ENCODE results near the gene MMP17. TPM values are rescaled to one million over a fixed set of nuclear protein-coding genes. Genes with fewer than 3 reads are reported as not detected.

MMP17 gene
- total and polyA plus RNA-seq, 12 donors, result 0.28 to 3.7 (median 1.0) TPM; not detected in 1

DNA sequence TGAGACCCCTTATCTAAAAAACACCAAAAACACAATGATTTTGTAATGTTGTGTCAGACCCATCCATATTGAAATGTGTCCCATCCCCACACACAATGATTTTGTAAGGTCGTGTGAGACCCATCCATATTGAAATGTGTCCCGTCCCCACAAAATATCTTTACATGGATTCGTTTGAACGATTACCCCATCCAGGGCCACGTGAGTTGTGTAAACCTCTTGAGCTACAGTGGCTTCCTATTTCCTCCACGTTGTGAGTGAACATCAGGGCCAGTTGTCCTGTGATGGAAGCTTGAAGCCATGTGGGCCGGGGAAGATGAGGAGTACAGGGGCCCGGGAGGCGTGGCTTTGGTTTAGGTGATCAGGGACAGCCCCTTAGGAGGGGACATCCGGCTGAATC lies 39.3 kb downstream of the MMP17 start:
- H3K4me1 ChIP-seq, result peaks cover 0 to 15% (median 0%) of the 10 kb centered on the region in 9 donors
- no peaks in the 10 kb centered on the region for H3K9me3 ChIP-seq
- peaks cover 0 to 7% (median 0%) of the 10 kb centered on the region in 7 donors for H3K27me3 ChIP-seq
- no peak for TF ChIP-seq CTCF (IDR thresholded peaks at IDR 0.05)
- H3K36me3 ChIP-seq, result no peaks in the 10 kb centered on the region
- no peak for DNase-seq
- 86 to 89% methylated on average over 10 of the region's 10 CpGs for WGBS, 2 donors
- ATAC-seq, result no peak
- no peak overlapping the region for H3K27ac ChIP-seq
- intact Hi-C loops (cut with DNase I), result no loop called here
- H3K4me3 ChIP-seq, result no peak overlapping the region

DNA sequence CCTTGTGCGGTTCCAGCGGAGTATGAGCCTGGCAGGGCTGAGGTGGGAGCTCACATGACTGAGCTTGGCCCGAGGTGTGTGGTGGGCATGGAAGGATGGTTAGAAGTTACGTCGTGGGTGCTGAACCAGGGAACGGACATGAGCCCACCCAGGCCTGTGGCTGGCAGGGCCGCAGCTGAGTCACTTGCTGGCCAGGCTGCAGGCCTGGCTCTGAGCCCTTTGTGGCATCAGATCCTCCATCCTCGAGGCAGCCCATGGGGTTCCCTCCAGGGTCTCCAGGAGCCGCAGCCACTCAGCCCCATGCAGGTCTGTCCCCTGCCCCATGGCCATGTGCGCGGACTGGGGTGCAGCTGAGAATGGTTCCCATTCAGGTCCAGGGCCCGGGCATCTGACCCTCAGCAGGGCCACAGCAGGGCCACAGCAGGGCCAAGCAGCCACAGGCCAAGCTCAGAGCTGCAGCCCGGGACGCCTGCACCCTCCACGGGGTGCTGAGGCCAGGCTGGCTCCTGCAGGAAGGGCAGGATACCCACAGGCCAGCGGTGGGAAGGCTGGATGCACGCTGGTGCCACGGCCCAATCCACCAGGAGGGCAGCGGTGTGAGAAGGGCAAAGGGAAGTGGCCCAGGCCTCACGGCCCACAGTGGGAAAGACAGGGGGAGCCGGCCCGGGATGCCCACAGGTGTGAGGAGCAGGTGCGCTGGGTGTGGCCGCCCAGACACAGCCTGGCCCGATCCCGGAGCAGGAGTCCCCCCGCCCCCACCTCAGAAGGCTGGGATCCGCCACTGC lies 39.9 kb downstream of the MMP17 start:
- DNase-seq, result no peak
- Histone ChIP-seq H3K4me3 (no peak overlapping the region), H3K27me3 (peaks cover 0 to 6% (median 0%) of the 10 kb centered on the region in 7 donors), H3K27ac (no peak overlapping the region), H3K36me3 (no peaks in the 10 kb centered on the region), H3K4me1 (peaks cover 0 to 14% (median 0%) of the 10 kb centered on the region in 9 donors), H3K9me3 (no peaks in the 10 kb centered on the region)
- 90% methylated on average over 27 to 28 of the region's 28 CpGs for WGBS, 2 donors
- no peak for TF ChIP-seq CTCF (IDR thresholded peaks at IDR 0.05)
- intact Hi-C loops (cut with DNase I), result no loop called here
- ATAC-seq, result peak in 2 of 8 donors; percentile 9 to 48

GRCh38 chr12:131869871-131870418 lies 41.8 kb downstream of the MMP17 start:
- intact Hi-C loops (cut with DNase I), result no loop called here
- Histone ChIP-seq H3K4me3 (no peak overlapping the region), H3K36me3 (no peaks in the 10 kb centered on the region), H3K27ac (no peak overlapping the region), H3K4me1 (peaks cover 0 to 14% (median 0%) of the 10 kb centered on the region in 9 donors), H3K9me3 (peaks cover 0 to 4% (median 0%) of the 10 kb centered on the region in 11 donors), H3K27me3 (no peaks in the 10 kb centered on the region)
- 58 to 59% methylated on average over 16 of the region's 16 CpGs for WGBS, 2 donors
- DNase-seq, result no peak
- no peak for TF ChIP-seq CTCF (IDR thresholded peaks at IDR 0.05)
- peak in 2 of 8 donors; percentile 40 to 69 for ATAC-seq

DNA sequence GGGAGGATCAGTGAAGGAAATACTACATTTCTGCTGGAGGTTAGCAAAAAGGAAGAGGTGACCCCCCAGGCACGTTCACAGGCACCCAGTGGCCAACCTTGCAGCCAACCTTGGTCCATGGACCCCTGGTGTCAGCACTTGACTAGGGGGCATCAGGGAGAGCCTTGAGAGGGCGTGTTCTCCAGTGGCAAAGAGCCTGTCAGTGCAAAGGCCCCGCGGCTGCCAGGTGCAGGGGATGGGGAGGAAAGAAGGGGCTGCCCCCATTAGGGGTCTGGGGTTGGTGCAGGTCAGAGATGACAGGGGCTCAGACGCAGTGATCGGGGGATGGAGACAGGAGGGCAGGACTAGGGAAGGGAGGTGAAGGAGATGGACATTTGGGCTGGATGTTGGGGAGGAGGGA lies 43.5 kb downstream of the MMP17 start:
- H3K27ac ChIP-seq, result no peak overlapping the region
- no peak for TF ChIP-seq CTCF (IDR thresholded peaks at IDR 0.05)
- no peak for ATAC-seq
- H3K4me1 ChIP-seq, result peaks cover 0 to 14% (median 0%) of the 10 kb centered on the region in 9 donors
- H3K4me3 ChIP-seq, result no peak overlapping the region
- 95 to 99% methylated on average over 6 of the region's 6 CpGs for WGBS, 2 donors
- H3K27me3 ChIP-seq, result no peaks in the 10 kb centered on the region
- H3K36me3 ChIP-seq, result no peaks in the 10 kb centered on the region
- intact Hi-C loops (cut with DNase I), result no loop called here
- H3K9me3 ChIP-seq, result peaks cover 0 to 4% (median 0%) of the 10 kb centered on the region in 11 donors
- DNase-seq, result no peak

All from heart right ventricle (tissue), 16 donors.